NCI-H774 (cell line): ENCODE data around the gene ATL2.

Source experiments
- DNase-seq: peaks from one replicate; lab custom pipeline; 2025; lab: John Stamatoyannopoulos, UW

ATL2 gene

GRCh38 chr2:38248255-38248654, 128.8 kb downstream of the ATL2 start:
- DNase-seq, result no peak

GRCh38 chr2:38246105-38246504, 131.0 kb downstream of the ATL2 start:
- no peak for DNase-seq

DNA sequence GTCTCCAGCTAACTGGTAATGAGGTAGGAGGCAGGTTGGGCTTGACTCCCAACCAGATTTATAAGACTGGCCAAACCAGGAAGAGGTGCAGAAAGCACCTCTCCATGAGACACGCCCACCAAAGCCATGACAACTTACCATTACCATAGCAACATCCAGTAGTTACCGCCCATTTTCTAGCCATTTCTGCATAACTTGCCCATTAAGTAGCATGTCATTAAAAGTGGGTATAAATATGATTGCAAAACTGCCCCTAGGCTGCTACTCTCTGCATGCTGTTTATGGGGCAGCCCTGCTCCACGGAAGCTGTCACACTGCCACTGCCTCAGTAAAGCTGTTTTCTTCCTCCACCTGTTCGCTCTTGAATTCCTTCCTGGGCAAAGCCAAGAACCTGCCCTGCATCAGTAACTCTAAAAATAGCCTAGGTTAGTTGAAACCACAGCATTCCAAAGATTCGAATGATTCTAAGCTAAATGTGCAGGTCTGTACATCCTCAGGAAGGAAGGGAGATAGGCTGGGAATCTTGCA, 131.9 kb downstream of the ATL2 start:
- DNase-seq, result no peak

- no peak for DNase-seq
Observed at GRCh38 chr2:38244301-38244700, 132.8 kb downstream of the ATL2 start.
